Breast epithelium (tissue), 4 donors: ENCODE measurements around the gene TEAD2. TPM values are rescaled to one million over a fixed set of nuclear protein-coding genes. Genes with fewer than 3 reads are reported as not detected.

Source experiments
- DNase-seq, 2 donors: peaks; one replicate each; pipeline ENCODE4 v3.0.0-alpha.2; 2019; ENCODE audit warnings: low spot score in 2 of 2
- H3K27ac ChIP-seq, 2 donors: fragments of 200-600 bp; sonication (generic) in 1 of 2; one replicate each; pipeline ENCODE4 v1.5.1; 2016 to 2019; ENCODE audit warnings: mild to moderate bottlenecking in 1 of 2
- H3K27me3 ChIP-seq, 2 donors: fragments of 200-600 bp; sonication (generic) in 1 of 2; one replicate each; pipeline versions ENCODE4 v1.5.1 to v1.6.0; 2017 to 2019; ENCODE audit warnings: control low read depth in 1 of 2, mild to moderate bottlenecking in 1 of 2
- H3K36me3 ChIP-seq: fragments of 200-600 bp; one replicate; pipeline ENCODE4 v1.5.1; 2019
- H3K4me1 ChIP-seq, 2 donors: fragments of 200-600 bp; sonication (generic); one replicate each; pipeline ENCODE4 v1.5.1; 2016 to 2019; ENCODE audit warnings: control low read depth in 1 of 2
- H3K4me3 ChIP-seq, 3 donors: fragments of 200-600 bp; sonication (generic); 1 replicate in 2 of 3; 2 replicates in 1 of 3; pipeline ENCODE4 v1.5.1; 2016 to 2019; ENCODE audit warnings: mild to moderate bottlenecking in 3 of 3, moderate library complexity in 2 of 3
- H3K9me3 ChIP-seq, 2 donors: fragments of 200-600 bp; sonication (generic) in 1 of 2; one replicate each; pipeline ENCODE4 v1.5.1; 2016 to 2019; ENCODE audit warnings: control low read depth in 1 of 2
- POLR2A ChIP-seq: fragments of 450-650 bp; IDR thresholded peaks from one replicate; pipeline ENCODE4 v1.6.1; 2016; ENCODE audit warnings: antibody characterized with exemption, mild to moderate bottlenecking, moderate library complexity
- POLR2AphosphoS5 ChIP-seq, 3 donors: sonication (generic); formaldehyde crosslinking; IDR thresholded peaks; one replicate each; pipeline ENCODE4 v1.6.1; 2017; ENCODE audit warnings: antibody characterized with exemption in 3 of 3
- intact Hi-C: fragments of 100-400 bp; cut with DNase I; formaldehyde crosslinking; loops from one replicate; pipeline ENCODE4 v1.15.1; 2023; ENCODE audit warnings: low total_unique reads
- total RNA-seq, 3 donors: library from RNA; depleted of rRNA; stranded (reverse); fragments of >200 nt; gene quantifications; one replicate each; pipeline ENCODE4 v1.1.0, GENCODE V29; 2016
- TF ChIP-seq, protein P1 (sequence below), 3 donors: fragments of 450-650 bp; IDR thresholded peaks; one replicate each; pipeline ENCODE4 v1.5.1; 2016 to 2017; ENCODE audit warnings: antibody characterized with exemption in 3 of 3, mild to moderate bottlenecking in 3 of 3, moderate library complexity in 3 of 3

The TEAD2 gene
- total RNA-seq, 3 donors from 2014 or later: 24.9 to 30.0 (median 25.1) TPM

DNA sequence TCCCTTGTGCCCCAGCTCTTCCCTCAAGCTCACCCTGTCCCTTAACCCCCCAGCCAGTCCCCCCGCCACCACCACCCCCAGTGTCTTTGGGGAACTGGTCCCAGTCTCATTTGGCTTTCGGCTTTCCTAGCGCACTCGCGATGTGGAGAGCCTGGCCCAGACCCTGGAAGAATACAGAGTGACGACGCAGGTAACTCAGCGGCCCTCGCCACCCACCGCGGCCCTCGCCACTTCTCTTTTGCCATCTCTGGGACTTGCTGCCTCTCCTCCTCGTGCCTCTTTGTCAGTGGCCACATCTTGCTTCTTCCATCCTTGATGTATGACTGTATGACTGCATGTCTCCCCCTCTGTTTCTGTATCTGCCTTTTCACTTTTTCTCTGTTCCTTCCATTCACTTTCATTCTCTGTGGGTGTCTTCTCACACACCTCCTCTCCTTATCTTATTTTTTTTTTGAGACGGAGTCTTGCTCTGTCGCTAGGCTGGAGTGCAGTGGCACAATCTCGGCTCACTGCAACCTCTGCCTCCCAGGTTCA lies 45.3 kb upstream of the TEAD2 start:
- Histone ChIP-seq H3K4me3 (no peak overlapping the region), H3K27ac (no peak overlapping the region), H3K36me3 (no peaks in the 10 kb centered on the region), H3K9me3 (no peaks in the 10 kb centered on the region), H3K27me3 (no peaks in the 10 kb centered on the region), H3K4me1 (no peaks in the 10 kb centered on the region)
- DNase-seq: no peak
- intact Hi-C loops: loop anchor here (5.0 kb wide), 1 partner anchor 1165 kb away; no protein-coding TSS in a partner anchor
- TF ChIP-seq POLR2AphosphoS5 (IDR thresholded peaks at IDR 0.05): no peak
- no peak for TF ChIP-seq POLR2A
- TF ChIP-seq, protein P1, sequence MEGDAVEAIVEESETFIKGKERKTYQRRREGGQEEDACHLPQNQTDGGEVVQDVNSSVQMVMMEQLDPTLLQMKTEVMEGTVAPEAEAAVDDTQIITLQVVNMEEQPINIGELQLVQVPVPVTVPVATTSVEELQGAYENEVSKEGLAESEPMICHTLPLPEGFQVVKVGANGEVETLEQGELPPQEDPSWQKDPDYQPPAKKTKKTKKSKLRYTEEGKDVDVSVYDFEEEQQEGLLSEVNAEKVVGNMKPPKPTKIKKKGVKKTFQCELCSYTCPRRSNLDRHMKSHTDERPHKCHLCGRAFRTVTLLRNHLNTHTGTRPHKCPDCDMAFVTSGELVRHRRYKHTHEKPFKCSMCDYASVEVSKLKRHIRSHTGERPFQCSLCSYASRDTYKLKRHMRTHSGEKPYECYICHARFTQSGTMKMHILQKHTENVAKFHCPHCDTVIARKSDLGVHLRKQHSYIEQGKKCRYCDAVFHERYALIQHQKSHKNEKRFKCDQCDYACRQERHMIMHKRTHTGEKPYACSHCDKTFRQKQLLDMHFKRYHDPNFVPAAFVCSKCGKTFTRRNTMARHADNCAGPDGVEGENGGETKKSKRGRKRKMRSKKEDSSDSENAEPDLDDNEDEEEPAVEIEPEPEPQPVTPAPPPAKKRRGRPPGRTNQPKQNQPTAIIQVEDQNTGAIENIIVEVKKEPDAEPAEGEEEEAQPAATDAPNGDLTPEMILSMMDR (IDR thresholded peaks at IDR 0.05): no peak

GRCh38 chr19:49407079-49407478 lies 44.9 kb upstream of the TEAD2 start:
- H3K9me3 ChIP-seq: no peaks in the 10 kb centered on the region
- no peaks in the 10 kb centered on the region for H3K4me1 ChIP-seq
- no peaks in the 10 kb centered on the region for H3K36me3 ChIP-seq
- intact Hi-C loops: loop anchor here (5.0 kb wide), 1 partner anchor 1165 kb away; no protein-coding TSS in a partner anchor
- H3K4me3 ChIP-seq: no peak overlapping the region
- H3K27ac ChIP-seq: no peak overlapping the region
- TF ChIP-seq POLR2A (no peak), POLR2AphosphoS5 (IDR thresholded peaks at IDR 0.05) (no peak)
- TF ChIP-seq, protein P1 (IDR thresholded peaks at IDR 0.05): no peak
- no peak for DNase-seq
- H3K27me3 ChIP-seq: no peaks in the 10 kb centered on the region

DNA sequence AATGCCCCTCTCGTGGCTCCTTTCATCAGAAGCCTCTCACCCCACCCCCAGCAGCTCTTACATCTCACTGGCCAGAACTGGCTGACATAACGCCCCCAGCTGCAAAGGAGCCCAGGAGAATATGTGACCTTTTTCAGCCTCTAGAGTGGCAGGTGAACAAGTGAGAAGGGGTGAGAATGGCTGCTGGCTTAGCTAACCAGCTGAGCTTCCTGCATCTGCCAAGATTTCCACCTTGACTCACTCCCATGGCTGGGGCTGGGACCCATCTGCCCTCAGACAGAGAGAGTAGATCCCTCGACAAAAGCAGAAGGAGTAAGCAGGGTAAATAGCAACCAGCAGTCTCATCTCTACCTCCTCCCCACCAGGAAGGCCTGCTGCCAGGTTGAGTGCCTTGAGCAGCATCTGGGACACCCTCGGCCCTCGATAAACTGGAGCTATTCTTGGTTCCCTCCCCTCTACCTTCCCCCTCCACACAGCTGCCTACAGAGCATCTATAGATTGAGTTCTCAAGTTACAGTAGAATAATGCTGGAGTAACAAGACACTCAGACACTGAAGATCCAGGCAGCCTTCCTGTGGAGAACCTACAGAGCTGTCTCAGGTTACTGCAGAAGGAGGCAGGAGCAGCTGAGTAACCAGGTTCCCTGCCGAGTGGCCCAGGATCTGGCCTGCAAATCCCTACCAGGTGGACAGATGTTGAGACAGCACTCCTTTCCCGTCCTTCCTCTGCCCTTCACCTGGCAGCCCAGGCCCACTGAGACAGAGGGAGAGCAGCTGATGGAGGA lies 41.4 kb upstream of the TEAD2 start:
- no peak overlapping the region for H3K4me3 ChIP-seq
- TF ChIP-seq, protein P1 (IDR thresholded peaks at IDR 0.05): no peak
- no peak for TF ChIP-seq POLR2A
- TF ChIP-seq POLR2AphosphoS5 (IDR thresholded peaks at IDR 0.05): no peak
- H3K9me3 ChIP-seq: no peaks in the 10 kb centered on the region
- no peaks in the 10 kb centered on the region for H3K36me3 ChIP-seq
- no peaks in the 10 kb centered on the region for H3K27me3 ChIP-seq
- intact Hi-C loops: no loop called here
- DNase-seq: no peak
- H3K27ac ChIP-seq: no peak overlapping the region
- no peaks in the 10 kb centered on the region for H3K4me1 ChIP-seq

- H3K4me1 ChIP-seq: no peaks in the 10 kb centered on the region
- H3K4me3 ChIP-seq: no peak overlapping the region
- no peaks in the 10 kb centered on the region for H3K27me3 ChIP-seq
- intact Hi-C loops: no loop called here
- no peaks in the 10 kb centered on the region for H3K36me3 ChIP-seq
- H3K9me3 ChIP-seq: no peaks in the 10 kb centered on the region
- H3K27ac ChIP-seq: no peak overlapping the region
- no peak for TF ChIP-seq POLR2A
- no peak for TF ChIP-seq POLR2AphosphoS5 (IDR thresholded peaks at IDR 0.05)
- TF ChIP-seq, protein P1 (IDR thresholded peaks at IDR 0.05): no peak
- DNase-seq: no peak
Observed at GRCh38 chr19:49400029-49400428, 37.8 kb upstream of the TEAD2 start.

- intact Hi-C loops: no loop called here
- Histone ChIP-seq H3K27me3 (no peaks in the 10 kb centered on the region), H3K36me3 (no peaks in the 10 kb centered on the region), H3K9me3 (no peaks in the 10 kb centered on the region), H3K27ac (no peak overlapping the region), H3K4me3 (no peak overlapping the region), H3K4me1 (no peaks in the 10 kb centered on the region)
- TF ChIP-seq POLR2A (no peak), POLR2AphosphoS5 (IDR thresholded peaks at IDR 0.05) (no peak)
- no peak for DNase-seq
Observed at GRCh38 chr19:49398931-49399330, 36.7 kb upstream of the TEAD2 start.
